Thymus (tissue), 11 donors: Measurements from ENCODE around the gene CEP72. TPM values are rescaled to one million over a fixed set of nuclear protein-coding genes. Genes with fewer than 3 reads are reported as not detected.
"Not testable (repeated sequence)": the region's sequence is repeated elsewhere in the genome, so short reads cannot be mapped to it uniquely, and the experiment has no call there.

Experiments used
- DNase-seq, 9 donors: peaks; one replicate each; pipeline ENCODE4 v3.0.0-alpha.2; 2013; ENCODE audit warnings: low spot score in 9 of 9, low read depth in 6 of 9, missing footprints in 1 of 9
- H3K27ac ChIP-seq, 2 donors: one replicate each; pipeline ENCODE4 v1.5.1; 2013; ENCODE audit warnings: control low read depth in 1 of 2, low read depth in 1 of 2, low read length in 1 of 2, mild to moderate bottlenecking in 1 of 2, moderate library complexity in 1 of 2
- H3K27me3 ChIP-seq, 2 donors: one replicate each; pipeline ENCODE4 v1.5.1; 2013; ENCODE audit warnings: low read length in 1 of 2; ENCODE audit not compliant: control insufficient read depth in 2 of 2, insufficient read depth in 1 of 2
- H3K36me3 ChIP-seq, 2 donors: one replicate each; pipeline ENCODE4 v1.5.1; 2013; ENCODE audit warnings: low read length in 1 of 2, mild to moderate bottlenecking in 1 of 2, moderate library complexity in 1 of 2; ENCODE audit not compliant: control insufficient read depth in 2 of 2, insufficient read depth in 2 of 2
- H3K4me1 ChIP-seq, 2 donors: one replicate each; pipeline ENCODE4 v1.5.1; 2013; ENCODE audit warnings: low read length in 2 of 2; ENCODE audit not compliant: control insufficient read depth in 2 of 2, insufficient read depth in 2 of 2
- H3K4me3 ChIP-seq, 2 donors: one replicate each; pipeline ENCODE4 v1.5.1; 2013; ENCODE audit warnings: low read length in 2 of 2, control low read depth in 1 of 2, mild to moderate bottlenecking in 1 of 2
- H3K9me3 ChIP-seq, 2 donors: one replicate each; pipeline ENCODE4 v1.5.1; 2013; ENCODE audit warnings: low read length in 1 of 2, mild to moderate bottlenecking in 1 of 2; ENCODE audit not compliant: control insufficient read depth in 2 of 2, insufficient read depth in 1 of 2
- whole genome bisulfite sequencing: extraction: QIAGEN DNeasy Blood & Tissue Kit; methylation state at CpG from one replicate; pipeline ENCODE4 v1.1.7; 2013; 5-methylcytosine and 5-hydroxymethylcytosine counted together
- polyA plus RNA-seq: library from polyadenylated mRNA; stranded (reverse); fragments of 200-250 nt; gene quantifications from one replicate; pipeline ENCODE4 v1.2.3, GENCODE V29; 2013
- total RNA-seq: library from RNA; stranded (reverse); fragments of 120-200 nt; gene quantifications from one replicate; pipeline ENCODE4 v1.2.4, GENCODE V29; 2013
- donor health status: healthy.

The CEP72 gene
- total and polyA plus RNA-seq, 2 donors = 5.0 to 6.0 TPM

DNA sequence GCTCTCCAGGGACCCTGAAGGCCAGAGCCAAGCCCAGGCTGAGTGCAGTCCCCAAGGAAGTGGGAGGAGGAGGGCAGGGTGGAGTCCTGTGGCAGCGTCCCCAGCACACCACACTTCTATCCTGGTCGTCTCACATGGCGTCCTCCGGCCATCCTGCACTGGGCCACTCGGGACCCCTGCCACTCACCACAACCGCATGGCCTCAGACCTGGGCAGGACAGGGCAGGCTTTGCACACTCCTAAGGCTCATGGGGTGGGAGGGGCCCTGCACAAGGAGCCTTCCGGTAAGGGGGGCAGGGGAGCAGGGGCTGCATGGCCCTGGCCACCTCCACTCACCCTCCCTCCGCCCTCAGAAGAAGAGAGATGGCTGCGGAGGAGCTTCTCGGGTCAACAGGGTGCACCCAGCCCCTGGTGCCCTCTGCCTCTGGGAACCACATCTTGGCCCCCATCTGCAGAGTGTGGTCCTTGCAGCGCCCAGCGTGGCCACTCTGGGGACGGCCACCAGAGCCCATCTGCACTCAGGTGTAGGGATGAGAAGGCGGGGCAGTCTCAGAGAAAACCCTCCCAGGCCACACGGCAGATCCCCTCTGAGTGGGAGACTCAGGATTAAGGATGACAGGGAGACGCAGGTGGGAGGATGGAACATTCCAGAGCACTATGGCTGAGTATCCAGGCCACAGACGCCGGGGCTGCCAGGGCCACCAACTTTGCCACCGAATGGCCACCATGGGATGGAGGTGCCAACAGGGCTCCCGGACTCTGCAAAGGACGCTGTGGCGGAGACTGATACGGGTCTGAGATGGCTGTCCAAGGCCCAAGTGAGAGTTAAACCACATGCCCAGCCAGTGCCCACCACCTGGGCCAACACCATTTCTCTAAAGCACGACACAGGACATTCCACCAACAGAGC, 73.4 kb downstream of the CEP72 start:
- Histone ChIP-seq H3K9me3 (no peaks in the 10 kb centered on the region), H3K4me3 (no peak overlapping the region), H3K36me3 (no peaks in the 10 kb centered on the region), H3K27ac (no peak overlapping the region), H3K27me3 (no peaks in the 10 kb centered on the region), H3K4me1 (no peaks in the 10 kb centered on the region)
- no peak for DNase-seq
- WGBS = 88% methylated on average over 24 of the region's 24 CpGs

DNA sequence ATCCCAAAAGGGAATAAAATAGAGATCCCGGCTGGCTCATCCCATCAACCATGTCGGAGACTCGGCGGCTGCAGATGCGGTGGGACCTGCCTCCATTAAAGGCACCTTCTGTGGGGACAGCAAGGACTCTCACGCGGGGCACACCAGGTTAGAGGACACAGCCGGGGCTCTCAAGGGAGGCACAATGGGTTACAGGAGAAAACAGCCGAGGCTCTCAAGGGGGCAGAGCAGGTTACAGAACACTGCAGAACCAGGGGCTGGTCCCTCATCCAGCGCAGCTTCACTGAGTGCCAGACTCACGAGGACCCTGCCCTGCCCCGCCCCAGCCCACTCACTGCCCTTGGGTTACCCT, 74.0 kb downstream of the CEP72 start:
- DNase-seq, H3K4me1 ChIP-seq, H3K27ac ChIP-seq, H3K36me3 ChIP-seq, H3K4me3 ChIP-seq, H3K27me3 ChIP-seq, H3K9me3 ChIP-seq: not testable (repeated sequence)
- 93% methylated on average over 12 of the region's 12 CpGs for WGBS

DNA sequence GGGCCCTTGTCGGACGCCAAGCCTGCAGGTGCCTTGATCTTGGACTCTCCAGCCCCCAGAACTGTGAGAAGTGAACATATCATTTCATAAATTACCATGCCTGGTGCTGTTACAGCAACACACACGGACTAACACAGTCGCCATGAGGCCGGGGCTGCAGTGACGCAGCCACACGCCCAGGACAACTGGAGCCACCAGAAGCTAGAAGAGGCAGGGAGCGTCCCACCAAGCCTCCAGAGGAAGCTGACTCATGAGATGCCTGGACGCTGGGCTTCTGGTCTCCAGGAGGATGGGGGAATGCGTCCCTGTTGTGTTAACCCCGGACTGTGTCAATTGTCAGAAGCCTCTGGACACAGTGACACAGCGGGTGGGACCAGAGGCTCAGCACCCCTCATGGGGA, 74.8 kb downstream of the CEP72 start:
- not testable (repeated sequence) for H3K27me3 ChIP-seq, H3K4me1 ChIP-seq, H3K36me3 ChIP-seq, H3K9me3 ChIP-seq, H3K4me3 ChIP-seq, DNase-seq, H3K27ac ChIP-seq
- 82% methylated on average over 12 of the region's 12 CpGs for WGBS

GRCh38 chr5:688348-689010, 76.3 kb downstream of the CEP72 start:
- WGBS = 93% methylated on average over 29 of the region's 30 CpGs
- not testable (repeated sequence) for H3K36me3 ChIP-seq, H3K4me3 ChIP-seq, H3K4me1 ChIP-seq, DNase-seq, H3K9me3 ChIP-seq, H3K27ac ChIP-seq
- peaks cover 14% of the 10 kb centered on the region in 2 donors for H3K27me3 ChIP-seq

- WGBS = no CpG with 5 or more reads among the region's 12 CpGs
- H3K27me3 ChIP-seq = peaks cover 18 to 22% of the 10 kb centered on the region in 2 donors
- not testable (repeated sequence) for H3K9me3 ChIP-seq, H3K27ac ChIP-seq, DNase-seq, H3K4me1 ChIP-seq, H3K36me3 ChIP-seq, H3K4me3 ChIP-seq
These were observed 78.2 kb downstream of the CEP72 start for GRCh38 chr5:690293-690692.

GRCh38 chr5:691049-691448, 78.9 kb downstream of the CEP72 start:
- not testable (repeated sequence) for H3K9me3 ChIP-seq, H3K4me3 ChIP-seq, H3K27ac ChIP-seq, H3K36me3 ChIP-seq, H3K4me1 ChIP-seq, DNase-seq
- peaks cover 18 to 24% of the 10 kb centered on the region in 2 donors for H3K27me3 ChIP-seq
- WGBS = 3% methylated on average over 19 of the region's 23 CpGs

DNA sequence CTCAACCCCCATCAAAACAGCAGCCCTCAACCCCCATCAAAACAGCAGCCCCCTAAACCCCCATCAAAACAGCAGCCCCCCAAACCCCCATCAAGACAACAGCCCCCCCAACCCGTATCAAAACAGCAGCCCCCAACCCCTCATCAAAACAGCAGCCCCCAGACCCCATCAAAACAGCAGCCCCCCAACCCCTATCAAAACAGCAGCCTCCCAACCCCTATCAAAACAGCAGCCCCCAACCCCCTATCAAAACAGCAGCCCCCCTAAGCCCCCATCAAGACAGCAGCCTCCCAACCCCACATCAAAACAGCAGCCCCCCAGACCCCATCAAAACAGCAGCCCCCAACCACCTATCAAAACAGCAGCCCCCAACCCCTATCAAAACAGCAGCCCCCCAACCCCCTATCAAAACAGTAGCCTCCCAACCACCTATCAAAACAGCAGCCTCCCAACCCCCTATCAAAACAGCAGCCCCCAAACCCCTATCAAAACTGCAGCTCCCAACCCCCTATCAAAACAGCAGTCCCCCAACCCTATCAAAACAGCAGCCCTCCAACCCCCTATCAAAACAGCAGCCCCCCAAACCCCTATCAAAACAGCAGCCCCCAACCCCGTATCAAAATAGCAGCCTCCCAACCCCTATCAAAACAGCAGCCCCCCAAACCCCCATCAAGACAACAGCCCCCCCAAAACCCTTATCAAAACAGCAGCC, 79.8 kb downstream of the CEP72 start:
- no peak overlapping the region for H3K27ac ChIP-seq
- H3K4me3 ChIP-seq = no peak overlapping the region

DNA sequence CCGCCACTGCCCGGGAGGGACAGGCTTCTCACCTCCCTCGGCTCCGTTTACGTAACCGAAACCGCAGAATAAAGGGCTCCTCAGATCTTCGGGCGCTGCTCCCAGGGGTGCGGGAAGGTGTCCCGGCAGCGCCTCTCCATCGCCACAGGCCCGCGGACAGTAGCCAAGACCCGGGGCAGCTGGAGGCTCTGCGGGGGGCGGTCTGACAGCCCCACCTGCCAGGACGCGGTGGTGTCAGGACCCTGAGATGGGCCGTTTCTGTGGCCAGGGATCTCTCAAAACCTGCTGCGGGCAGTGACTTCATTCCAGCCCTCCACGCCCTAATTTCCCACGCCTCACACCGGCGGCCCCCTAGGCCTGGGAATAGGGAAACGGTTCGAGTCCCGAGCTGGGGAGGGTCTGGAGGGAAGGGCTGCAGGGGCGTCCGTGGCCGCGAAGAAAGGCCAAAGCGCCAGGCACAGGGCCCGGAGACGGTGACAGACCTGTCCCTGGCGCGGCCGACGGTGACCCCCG, 80.4 kb downstream of the CEP72 start:
- not testable (repeated sequence) for H3K36me3 ChIP-seq, DNase-seq, H3K27ac ChIP-seq, H3K4me1 ChIP-seq, H3K9me3 ChIP-seq
- peaks cover 18 to 28% of the 10 kb centered on the region in 2 donors for H3K27me3 ChIP-seq
- WGBS = 1% methylated on average over 41 of the region's 41 CpGs
- peak overlapping the region in 1 of 2 donors; percentile 52 for H3K4me3 ChIP-seq

More for the DNA sequence above, 79.8 kb downstream of the CEP72 start:
- no peak for DNase-seq
- H3K36me3 ChIP-seq = no peaks in the 10 kb centered on the region
- H3K27me3 ChIP-seq = peaks cover 18 to 24% of the 10 kb centered on the region in 2 donors
- 41% methylated on average over 2 of the region's 2 CpGs for WGBS
- H3K4me1 ChIP-seq = peaks cover 2 to 3% of the 10 kb centered on the region in 2 donors
- no peaks in the 10 kb centered on the region for H3K9me3 ChIP-seq
